ENCODE results near the gene RSL1D1.
"Not testable (repeated sequence)": the region's sequence is repeated elsewhere in the genome, so short reads cannot be mapped to it uniquely, and the experiment has no call there.

Gene RSL1D1

GRCh38 chr16:11796227-11797165, 54.8 kb downstream of the RSL1D1 start:
- H3K4me2 ChIP-seq (ENCODE audit: low read length) = peak overlapping the region; percentile 92
- peak overlapping the region; percentile 97 for H3K4me3 ChIP-seq (ENCODE audit: low read length)
- peaks cover 17% of the 10 kb centered on the region for H3K36me3 ChIP-seq (ENCODE audit: insufficient read depth, low read length)
- H3K9me3 ChIP-seq (replicated peaks; ENCODE audit: low read length) = no peaks in the 10 kb centered on the region
- peaks cover 51% of the 10 kb centered on the region for H3K4me1 ChIP-seq (ENCODE audit: control insufficient read depth, insufficient read depth, low read length)
- peak overlapping the region; percentile 100 for H3K9ac ChIP-seq (ENCODE audit: low read depth, low read length)
- no peaks in the 10 kb centered on the region for H3K27me3 ChIP-seq (ENCODE audit: control insufficient read depth, insufficient read depth, low read length)

DNA sequence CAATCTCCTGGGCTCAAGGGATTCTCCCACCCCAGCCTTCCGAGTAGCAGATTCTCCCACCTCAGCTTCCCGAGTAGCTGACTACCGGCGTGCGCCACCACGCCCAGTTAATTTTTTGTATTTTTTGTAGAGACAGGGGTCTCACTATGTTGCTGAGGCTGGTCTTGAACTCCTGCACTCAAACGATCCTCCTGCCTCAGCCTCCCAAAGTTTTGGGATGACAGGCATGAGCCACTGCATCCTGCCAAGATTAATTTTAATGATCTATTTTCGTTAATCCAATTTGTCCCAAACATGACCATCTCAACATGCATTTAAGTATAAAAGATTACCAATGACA, 55.5 kb downstream of the RSL1D1 start:
- H3K9ac ChIP-seq (ENCODE audit: low read depth, low read length) = peak overlapping the region; percentile 100
- no peaks in the 10 kb centered on the region for H3K9me3 ChIP-seq (replicated peaks; ENCODE audit: low read length)
- H3K4me1 ChIP-seq (ENCODE audit: control insufficient read depth, insufficient read depth, low read length) = peaks cover 54% of the 10 kb centered on the region
- peak overlapping the region; percentile 92 for H3K4me2 ChIP-seq (ENCODE audit: low read length)
- H3K4me3 ChIP-seq (ENCODE audit: low read length) = peak overlapping the region; percentile 97
- no peaks in the 10 kb centered on the region for H3K27me3 ChIP-seq (ENCODE audit: control insufficient read depth, insufficient read depth, low read length)
- peaks cover 17% of the 10 kb centered on the region for H3K36me3 ChIP-seq (ENCODE audit: insufficient read depth, low read length)

DNA sequence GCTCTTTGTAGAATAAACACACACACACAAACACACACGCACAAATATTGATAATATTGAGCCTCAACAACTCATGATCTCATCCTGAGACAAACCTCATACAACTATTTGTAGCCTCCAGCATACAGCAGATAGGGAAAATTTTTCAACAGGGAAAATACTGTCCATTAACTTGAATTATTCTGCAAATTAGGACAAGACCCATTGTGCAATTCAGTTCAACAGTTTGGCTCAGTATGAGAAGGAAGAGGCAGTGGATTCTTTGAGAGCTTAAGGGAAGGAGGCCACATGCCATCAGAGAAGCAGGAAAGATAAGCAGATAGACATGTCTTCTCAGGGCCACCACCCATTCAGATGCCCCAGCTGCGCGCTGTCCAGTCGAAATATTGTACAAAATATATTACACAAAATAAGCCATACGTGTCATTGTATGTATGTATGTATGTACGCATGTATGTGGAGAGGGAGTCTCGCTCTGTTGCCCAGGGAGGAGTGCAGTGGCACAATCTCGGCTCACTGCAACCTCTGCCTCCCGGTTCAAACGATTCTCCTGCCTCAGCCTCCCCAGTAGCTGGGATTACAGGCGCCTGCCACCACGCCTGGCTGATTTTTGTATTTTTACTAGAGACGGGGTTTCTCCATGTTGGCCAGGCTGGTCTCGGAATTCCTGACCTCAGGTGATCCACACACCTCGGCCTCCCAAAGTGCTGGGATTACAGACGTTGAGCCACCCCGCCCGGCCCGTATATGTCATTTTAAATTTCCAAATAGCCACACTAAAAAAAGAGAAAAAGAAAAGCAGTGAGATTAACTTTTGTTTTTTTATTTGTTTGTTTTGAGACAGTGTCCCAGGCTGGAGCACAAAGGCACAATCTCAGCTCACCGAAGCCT, 56.1 kb downstream of the RSL1D1 start:
- no peaks in the 10 kb centered on the region for H3K9me3 ChIP-seq (replicated peaks; ENCODE audit: low read length)
- H3K27me3 ChIP-seq (ENCODE audit: control insufficient read depth, insufficient read depth, low read length) = no peaks in the 10 kb centered on the region
- peak overlapping the region; percentile 100 for H3K9ac ChIP-seq (ENCODE audit: low read depth, low read length)
- H3K4me2 ChIP-seq (ENCODE audit: low read length) = peak overlapping the region; percentile 92
- H3K4me3 ChIP-seq (ENCODE audit: low read length) = peak overlapping the region; percentile 97
- H3K4me1 ChIP-seq (ENCODE audit: control insufficient read depth, insufficient read depth, low read length) = peaks cover 54% of the 10 kb centered on the region
- peaks cover 18% of the 10 kb centered on the region for H3K36me3 ChIP-seq (ENCODE audit: insufficient read depth, low read length)

- Histone ChIP-seq H3K4me3 (ENCODE audit: low read length) (no peak overlapping the region), H3K9me3 (replicated peaks; ENCODE audit: low read length) (no peaks in the 10 kb centered on the region), H3K27me3 (ENCODE audit: control insufficient read depth, insufficient read depth, low read length) (no peaks in the 10 kb centered on the region), H3K4me1 (ENCODE audit: control insufficient read depth, insufficient read depth, low read length) (peaks cover 54% of the 10 kb centered on the region), H3K4me2 (ENCODE audit: low read length) (peak overlapping the region; percentile 92), H3K36me3 (ENCODE audit: insufficient read depth, low read length) (peaks cover 23% of the 10 kb centered on the region), H3K9ac (ENCODE audit: low read depth, low read length) (peak overlapping the region; percentile 3)
Observed at GRCh38 chr16:11794447-11794846, 56.9 kb downstream of the RSL1D1 start.

GRCh38 chr16:11793840-11794239, 57.5 kb downstream of the RSL1D1 start:
- H3K9me3 ChIP-seq (replicated peaks; ENCODE audit: low read length) = no peaks in the 10 kb centered on the region
- H3K9ac ChIP-seq (ENCODE audit: low read depth, low read length) = no peak overlapping the region
- peaks cover 23% of the 10 kb centered on the region for H3K36me3 ChIP-seq (ENCODE audit: insufficient read depth, low read length)
- H3K4me1 ChIP-seq (ENCODE audit: control insufficient read depth, insufficient read depth, low read length) = peaks cover 54% of the 10 kb centered on the region
- H3K4me2 ChIP-seq (ENCODE audit: low read length) = peak overlapping the region; percentile 92
- no peaks in the 10 kb centered on the region for H3K27me3 ChIP-seq (ENCODE audit: control insufficient read depth, insufficient read depth, low read length)
- peak overlapping the region; percentile 0 for H3K4me3 ChIP-seq (ENCODE audit: low read length)

DNA sequence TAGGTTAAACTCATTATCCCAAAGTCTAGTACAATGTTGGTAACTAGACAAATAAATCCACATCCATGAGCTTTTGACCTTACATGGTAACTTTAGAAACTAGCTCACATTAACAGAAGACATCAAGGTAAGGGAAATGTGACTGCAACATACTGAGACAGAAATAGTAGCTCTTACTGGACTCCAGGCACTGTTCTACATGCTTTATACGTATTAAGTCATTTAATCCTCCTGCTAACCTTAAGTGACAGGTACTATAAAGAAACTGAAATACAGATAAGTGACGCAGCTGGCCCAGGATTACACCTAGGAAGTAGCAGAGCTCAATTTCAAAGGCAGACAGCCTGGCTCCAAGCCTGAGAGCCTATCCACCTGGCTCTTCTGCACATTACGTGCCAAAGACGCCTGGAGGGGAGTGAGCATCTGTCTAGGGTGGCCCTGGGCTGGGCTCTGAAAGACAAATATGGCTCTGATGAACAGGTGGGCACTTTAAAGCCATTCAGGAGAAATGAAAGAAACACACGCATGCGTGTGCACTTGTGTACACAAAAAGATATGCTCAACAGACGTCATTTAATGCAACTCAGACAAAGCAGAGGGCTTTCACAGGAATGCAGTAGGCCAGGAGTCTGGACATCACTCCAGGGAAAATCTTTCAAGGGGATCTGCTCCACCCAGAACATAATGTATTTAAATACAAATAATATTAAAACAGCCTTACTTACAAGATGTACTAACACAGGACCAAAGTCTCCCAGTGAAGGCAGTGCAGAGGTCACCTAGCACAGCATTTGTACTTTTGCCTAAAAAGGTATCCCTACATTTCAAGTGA, 58.7 kb downstream of the RSL1D1 start:
- Histone ChIP-seq H3K4me3 (ENCODE audit: low read length) (peak overlapping the region; percentile 1), H3K9ac (ENCODE audit: low read depth, low read length) (no peak overlapping the region), H3K27me3 (ENCODE audit: control insufficient read depth, insufficient read depth, low read length) (no peaks in the 10 kb centered on the region), H3K4me2 (ENCODE audit: low read length) (no peak overlapping the region), H3K36me3 (ENCODE audit: insufficient read depth, low read length) (peaks cover 23% of the 10 kb centered on the region), H3K9me3 (replicated peaks; ENCODE audit: low read length) (no peaks in the 10 kb centered on the region), H3K4me1 (ENCODE audit: control insufficient read depth, insufficient read depth, low read length) (peaks cover 42% of the 10 kb centered on the region)

GRCh38 chr16:11791144-11791828, 60.1 kb downstream of the RSL1D1 start:
- H3K4me2 ChIP-seq (ENCODE audit: low read length) = no peak overlapping the region
- H3K4me1 ChIP-seq (ENCODE audit: control insufficient read depth, insufficient read depth, low read length) = peaks cover 40% of the 10 kb centered on the region
- H3K9ac ChIP-seq (ENCODE audit: low read depth, low read length) = no peak overlapping the region
- H3K4me3 ChIP-seq (ENCODE audit: low read length) = no peak overlapping the region
- peaks cover 23% of the 10 kb centered on the region for H3K36me3 ChIP-seq (ENCODE audit: insufficient read depth, low read length)
- H3K27me3 ChIP-seq (ENCODE audit: control insufficient read depth, insufficient read depth, low read length) = no peaks in the 10 kb centered on the region
- no peaks in the 10 kb centered on the region for H3K9me3 ChIP-seq (replicated peaks; ENCODE audit: low read length)

- H3K4me3 ChIP-seq (ENCODE audit: low read length) = no peak overlapping the region
- peaks cover 14% of the 10 kb centered on the region for H3K36me3 ChIP-seq (ENCODE audit: insufficient read depth, low read length)
- H3K9ac ChIP-seq (ENCODE audit: low read depth, low read length) = no peak overlapping the region
- no peaks in the 10 kb centered on the region for H3K9me3 ChIP-seq (replicated peaks; ENCODE audit: low read length)
- H3K4me2 ChIP-seq (ENCODE audit: low read length) = no peak overlapping the region
- H3K27me3 ChIP-seq (ENCODE audit: control insufficient read depth, insufficient read depth, low read length) = no peaks in the 10 kb centered on the region
- peaks cover 27% of the 10 kb centered on the region for H3K4me1 ChIP-seq (ENCODE audit: control insufficient read depth, insufficient read depth, low read length)
Observed at GRCh38 chr16:11788914-11789313, 62.4 kb downstream of the RSL1D1 start.

DNA sequence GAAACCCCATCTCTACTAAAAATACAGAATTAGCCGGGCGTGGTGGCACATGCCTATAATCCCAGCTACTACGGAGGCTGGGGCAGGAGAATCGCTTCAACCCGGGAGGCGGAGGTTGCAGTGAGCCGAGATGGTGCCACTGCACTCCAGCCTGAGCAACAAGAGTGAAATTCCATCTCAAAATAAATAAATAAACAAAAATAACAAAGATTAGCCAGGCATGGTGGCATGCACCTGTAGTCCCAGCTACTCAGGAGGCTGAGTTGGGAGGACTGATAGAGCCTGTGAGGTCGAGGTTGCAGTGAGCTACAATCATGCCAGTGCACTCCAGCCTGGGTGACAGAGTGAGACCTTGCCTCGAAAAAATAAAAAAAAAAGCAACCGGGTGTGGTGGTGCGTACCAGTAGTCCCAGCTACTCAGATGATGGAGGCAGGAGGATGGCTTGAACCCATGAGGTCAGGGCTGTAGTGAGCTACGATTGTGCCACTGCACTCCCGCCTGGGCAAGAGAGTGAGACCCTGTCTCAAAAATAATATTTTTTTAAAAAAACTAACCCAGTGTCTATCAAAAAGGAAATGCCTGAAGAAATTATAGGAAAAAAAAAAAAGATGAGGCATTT, 66.3 kb downstream of the RSL1D1 start:
- peaks cover 39% of the 10 kb centered on the region for H3K4me1 ChIP-seq (ENCODE audit: control insufficient read depth, insufficient read depth, low read length)
- H3K4me2 ChIP-seq (ENCODE audit: low read length); H3K4me3 ChIP-seq (ENCODE audit: low read length); H3K27me3 ChIP-seq (ENCODE audit: control insufficient read depth, insufficient read depth, low read length); H3K9me3 ChIP-seq (replicated peaks; ENCODE audit: low read length); H3K36me3 ChIP-seq (ENCODE audit: insufficient read depth, low read length); H3K9ac ChIP-seq (ENCODE audit: low read depth, low read length): not testable (repeated sequence)

- not testable (repeated sequence) for H3K4me2 ChIP-seq (ENCODE audit: low read length); H3K9ac ChIP-seq (ENCODE audit: low read depth, low read length); H3K9me3 ChIP-seq (replicated peaks; ENCODE audit: low read length); H3K4me3 ChIP-seq (ENCODE audit: low read length); H3K27me3 ChIP-seq (ENCODE audit: control insufficient read depth, insufficient read depth, low read length)
- H3K36me3 ChIP-seq (ENCODE audit: insufficient read depth, low read length) = peaks cover 11% of the 10 kb centered on the region
- H3K4me1 ChIP-seq (ENCODE audit: control insufficient read depth, insufficient read depth, low read length) = peaks cover 39% of the 10 kb centered on the region
Observed at GRCh38 chr16:11784381-11784780, 67.0 kb downstream of the RSL1D1 start.

All from skeletal muscle satellite cell (primary cell).